H1 (cell line): ENCODE measurements around the gene INPP5A. TPM values are rescaled to one million over a fixed set of nuclear protein-coding genes. Genes with fewer than 3 reads are reported as not detected.

Experiments
- CTCF ChIA-PET: fragments of 300-600 bp; sonication (Branson Sonifier 250); formaldehyde crosslinking; loops from one replicate; lab custom pipeline; 2021; ENCODE audit not compliant: partially characterized antibody; lab: Charles Lee
- POLR2A ChIA-PET: fragments of 300-600 bp; sonication (Branson Sonifier 250); formaldehyde crosslinking; loops from one replicate; lab custom pipeline; 2021; ENCODE audit warnings: inconsistent platforms; ENCODE audit not compliant: partially characterized antibody; lab: Charles Lee
- DNase-seq, 2 experiments: peaks; one replicate each; pipeline versions ENCODE4 v3.0.0 to v3.0.0-alpha.2; 2010 to 2022; ENCODE audit warnings: low spot score in 2 of 2, low read depth in 1 of 2, mixed read lengths in 1 of 2
- FAIRE-seq: peaks from 2 replicates; lab custom pipeline; 2011; peaks lifted over from hg19 to GRCh38; lab: Jason Lieb, UNC
- H2AFZ ChIP-seq: 2 replicates; pipeline ENCODE4 v1.8.1; 2012; ENCODE audit warnings: low read length, inconsistent platforms
- H2AK5ac ChIP-seq: 2 replicates; pipeline ENCODE4 v1.6.1; 2013; ENCODE audit warnings: low read depth, low read length
- H2BK120ac ChIP-seq: replicated peaks from 2 replicates; pipeline ENCODE3; 2013; ENCODE audit warnings: low read depth, low read length, inconsistent platforms
- H2BK12ac ChIP-seq: 2 replicates; pipeline ENCODE4 v1.6.1; 2013; ENCODE audit warnings: low read depth, low read length
- H2BK15ac ChIP-seq: 2 replicates; pipeline ENCODE4 v1.6.1; 2013; ENCODE audit warnings: low read length
- H2BK20ac ChIP-seq: 2 replicates; pipeline ENCODE4 v1.6.1; 2013; ENCODE audit warnings: low read length
- H2BK5ac ChIP-seq: 2 replicates; pipeline ENCODE4 v1.6.1; 2013; ENCODE audit warnings: low read depth, low read length
- H3K14ac ChIP-seq: 2 replicates; pipeline ENCODE4 v1.6.1; 2013; ENCODE audit warnings: inconsistent platforms; ENCODE audit not compliant: insufficient read length
- H3K18ac ChIP-seq: 2 replicates; pipeline ENCODE4 v1.6.1; 2013; ENCODE audit warnings: low read length; ENCODE audit errors: extremely low read depth
- H3K23ac ChIP-seq: 2 replicates; pipeline ENCODE4 v1.6.1; 2013; ENCODE audit warnings: inconsistent platforms; ENCODE audit not compliant: insufficient read length
- H3K23me2 ChIP-seq: 2 replicates; pipeline ENCODE4 v1.6.1; 2013; ENCODE audit warnings: low read depth, low read length
- H3K27ac ChIP-seq: 2 replicates; pipeline ENCODE4 v1.6.1; 2011; ENCODE audit warnings: low read depth, low read length, inconsistent platforms
- H3K27me3 ChIP-seq, 4 experiments: replicated peaks in 1 of 4; 1 replicate in 1 of 4; 2 replicates in 3 of 4; pipeline versions ENCODE4 v1.6.1 to v1.8.1; 2011 to 2013; ENCODE audit warnings: low read length in 3 of 4, mild to moderate bottlenecking in 3 of 4, inconsistent platforms in 2 of 4, mixed read lengths in 2 of 4, moderate library complexity in 1 of 4; ENCODE audit not compliant: control insufficient read depth in 3 of 4, insufficient read depth in 3 of 4; ENCODE audit errors: extremely low read depth in 1 of 4
- H3K36me3 ChIP-seq, 4 experiments: 2 replicates each; pipeline versions ENCODE4 v1.6.1 to v1.8.1; 2011 to 2013; ENCODE audit warnings: mild to moderate bottlenecking in 4 of 4, low read length in 3 of 4, moderate library complexity in 2 of 4, control low read depth in 1 of 4, inconsistent platforms in 1 of 4; ENCODE audit not compliant: insufficient read depth in 4 of 4, control insufficient read depth in 2 of 4
- H3K4ac ChIP-seq: replicated peaks from 2 replicates; pipeline ENCODE3; 2013; ENCODE audit warnings: low read length, low read depth, mixed read lengths, inconsistent platforms; ENCODE audit not compliant: insufficient read length
- H3K4me1 ChIP-seq, 4 experiments: replicated peaks in 1 of 4; 1 replicate in 1 of 4; 2 replicates in 3 of 4; pipeline versions ENCODE4 v1.6.1 to v1.8.1; 2011 to 2013; ENCODE audit warnings: low read length in 3 of 4, inconsistent platforms in 2 of 4, mixed read lengths in 1 of 4; ENCODE audit not compliant: insufficient read depth in 4 of 4, control insufficient read depth in 3 of 4
- H3K4me2 ChIP-seq, 2 experiments: 2 replicates each; pipeline versions ENCODE4 v1.6.1 to v1.8.1; 2011 to 2013; ENCODE audit warnings: low read depth in 2 of 2, low read length in 2 of 2, control low read depth in 1 of 2, inconsistent platforms in 1 of 2, mild to moderate bottlenecking in 1 of 2; ENCODE audit not compliant: insufficient read depth in 1 of 2
- H3K4me3 ChIP-seq, 4 experiments: fragments of 200-600, 300-600 bp in 1 of 4; sonication (generic), shearing (Covaris generic), sonication (Bioruptor Twin) in 1 of 4; 2 replicates each; pipeline versions ENCODE4 v1.5.1 to v1.8.1; 2011 to 2016; ENCODE audit warnings: low read length in 4 of 4, low read depth in 3 of 4, control low read depth in 2 of 4, inconsistent platforms in 2 of 4, mild to moderate bottlenecking in 2 of 4, mixed read lengths in 1 of 4, moderate library complexity in 1 of 4; ENCODE audit not compliant: insufficient read depth in 2 of 4; ENCODE audit errors: extremely low read depth in 1 of 4
- H3K56ac ChIP-seq: replicated peaks from 2 replicates; pipeline ENCODE3; 2013; ENCODE audit warnings: low read depth, mild to moderate bottlenecking, mixed read lengths, low read length, inconsistent platforms; ENCODE audit not compliant: insufficient read length
- H3K79me1 ChIP-seq: 2 replicates; pipeline ENCODE4 v1.6.1; 2013; ENCODE audit warnings: low read depth, low read length, control low read depth
- H3K79me2 ChIP-seq, 2 experiments: 2 replicates each; pipeline versions ENCODE4 v1.6.1 to v1.8.1; 2012 to 2013; ENCODE audit warnings: low read length in 2 of 2, mild to moderate bottlenecking in 2 of 2, inconsistent platforms in 1 of 2; ENCODE audit not compliant: insufficient read depth in 2 of 2, control insufficient read depth in 1 of 2
- H3K9ac ChIP-seq, 4 experiments: replicated peaks in 1 of 4; 1 replicate in 1 of 4; 2 replicates in 3 of 4; pipeline versions ENCODE4 v1.6.1 to v1.8.1; 2011 to 2013; ENCODE audit warnings: low read depth in 3 of 4, low read length in 3 of 4, control low read depth in 2 of 4, mild to moderate bottlenecking in 2 of 4, moderate library complexity in 2 of 4, inconsistent platforms in 1 of 4; ENCODE audit errors: extremely low read depth in 1 of 4
- H3K9me3 ChIP-seq, 2 experiments: 2 replicates each; pipeline versions ENCODE4 v1.6.1 to v1.8.1; 2012 to 2013; ENCODE audit warnings: mild to moderate bottlenecking in 2 of 2, moderate library complexity in 2 of 2, control low read depth in 1 of 2, inconsistent platforms in 1 of 2, low read depth in 1 of 2, low read length in 1 of 2, mixed read lengths in 1 of 2; ENCODE audit not compliant: insufficient read depth in 2 of 2
- H4K20me1 ChIP-seq, 2 experiments: replicated peaks in 1 of 2; 2 replicates each; pipeline versions ENCODE3 to v1.8.1; 2011 to 2013; ENCODE audit warnings: inconsistent platforms in 2 of 2, low read length in 2 of 2, mild to moderate bottlenecking in 1 of 2; ENCODE audit not compliant: insufficient read depth in 2 of 2, control insufficient read depth in 1 of 2
- H4K5ac ChIP-seq: 2 replicates; pipeline ENCODE4 v1.6.1; 2013; ENCODE audit warnings: low read length, low read depth, mixed read lengths, inconsistent platforms; ENCODE audit not compliant: insufficient read length
- H4K8ac ChIP-seq: 2 replicates; pipeline ENCODE4 v1.8.0; 2013; ENCODE audit warnings: mild to moderate bottlenecking, moderate library complexity, low read length, inconsistent platforms; ENCODE audit not compliant: insufficient read depth; ENCODE audit errors: extremely low read depth
- H4K91ac ChIP-seq: replicated peaks from 2 replicates; pipeline ENCODE3; 2013; ENCODE audit warnings: low read length, mixed read lengths, inconsistent platforms; ENCODE audit not compliant: insufficient read length
- CBX5 ChIP-seq: fragments of 300-800, 300-1000 bp; sonication (generic); IDR thresholded peaks from 2 replicates; pipeline ENCODE4 v1.7.1; 2016; ENCODE audit warnings: antibody characterized with exemption, low read length, low read depth
- KDM1A ChIP-seq: fragments of 200-600, 300-600 bp; sonication (generic); IDR thresholded peaks from 2 replicates; pipeline ENCODE4 v1.7.1; 2016; ENCODE audit warnings: mild to moderate bottlenecking, low read length, borderline replicate concordance
- POLR2A ChIP-seq, 2 experiments: IDR thresholded peaks; 1 replicate in 1 of 2; 2 replicates in 1 of 2; pipeline ENCODE4 v1.6.1; 2011; ENCODE audit warnings: low read depth in 2 of 2, low read length in 2 of 2, mild to moderate bottlenecking in 2 of 2; ENCODE audit errors: control extremely low read depth in 1 of 2
- POU5F1 ChIP-seq: IDR thresholded peaks from 2 replicates; pipeline ENCODE4 v1.6.1; 2011; ENCODE audit warnings: low read depth, mild to moderate bottlenecking, low read length, moderate library complexity
- SIX5 ChIP-seq: IDR thresholded peaks from 2 replicates; pipeline ENCODE4 v1.6.1; 2011; ENCODE audit warnings: mild to moderate bottlenecking, low read depth, low read length
- SRF ChIP-seq: IDR thresholded peaks from 2 replicates; pipeline ENCODE4 v1.6.1; 2011; ENCODE audit warnings: mild to moderate bottlenecking, low read depth, low read length, moderate library complexity
- WGBS, 2 experiments: shearing (Covaris generic) in 1 of 2; methylation state at CpG; one replicate each; pipeline versions ENCODE4 v1.1.6 to v1.1.7; 2013 to 2015; ENCODE audit warnings: low lambda C conversion rate in 2 of 2, mixed read lengths in 2 of 2, inconsistent platforms in 1 of 2, low coverage in 1 of 2, missing lambda C conversion rate in 1 of 2; ENCODE audit not compliant: insufficient replicate concordance in 2 of 2, insufficient coverage in 1 of 2, insufficient read length in 1 of 2; ENCODE audit errors: extremely low coverage in 1 of 2, missing lambda C conversion rate in 1 of 2; 5-methylcytosine and 5-hydroxymethylcytosine counted together
- polyA plus RNA-seq, 7 experiments: library from polyadenylated mRNA; depleted of rRNA in 3 of 7; stranded (reverse) in 5 of 7; unstranded in 2 of 7; fragments of >200 nt in 5 of 7; fragments of 200-250 nt in 2 of 7; gene quantifications; 1 replicate in 5 of 7; 2 replicates in 1 of 7; 4 replicates in 1 of 7; pipeline versions ENCODE4 v1.2.1 to v1.2.3, GENCODE V29; 2011 to 2013; ENCODE audit warnings: missing spikeins in 2 of 7, mixed read lengths in 2 of 7
- total RNA-seq: library from RNA; stranded (reverse); fragmentation: NEBNext Ultra II Directional; extraction: Animal tissue kit (Norgen Biotek cat#: 25700); gene quantifications from 2 replicates; pipeline ENCODE4 v1.2.1, GENCODE V29; 2021

The INPP5A gene
- total and polyA plus RNA-seq, 2 of the 8 experiments (the other 6 are each of a cell fraction or from before 2014, with no cell fraction given), result 19.7 to 27.5 TPM

DNA sequence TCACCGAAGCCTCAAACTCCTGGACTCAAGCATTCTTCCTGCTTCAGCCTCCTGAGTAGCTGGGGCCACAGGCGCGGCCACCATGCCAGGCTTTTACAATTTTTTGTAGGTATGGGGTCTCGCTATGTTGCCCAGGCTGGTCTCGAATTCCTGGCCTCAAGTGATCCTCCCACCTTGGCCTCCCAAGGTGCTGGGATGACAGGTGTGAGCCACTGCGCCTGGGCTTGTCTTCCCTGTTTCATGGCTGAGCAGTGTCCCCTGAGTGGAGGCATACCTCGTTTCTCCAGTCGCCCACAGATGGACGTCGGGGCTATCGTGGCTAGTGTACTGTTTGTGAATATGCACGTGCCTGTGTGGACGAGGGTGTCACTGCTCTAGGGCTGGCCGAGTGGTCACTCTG is 11.3 kb downstream of the INPP5A start:
- CTCF ChIA-PET, result interaction anchor here (0.9 to 1.2 kb wide), 2 partner anchors 89 to 355 kb away, joined by 3 read pairs; no protein-coding TSS in a partner anchor
- WGBS, 2 experiments, result 97% methylated on average over 14 of the region's 14 CpGs; no CpG with 5 or more reads in 1 of the 2 experiments
- DNase-seq, result no peak

More for the DNA sequence above, 11.3 kb downstream of the INPP5A start:
- H3K27me3 ChIP-seq, result no peaks in the 10 kb centered on the region; a peak in 1 of 7 replicates
- H2BK15ac ChIP-seq, result no peak overlapping the region
- H2AFZ ChIP-seq, result no peak overlapping the region
- H3K4me3 ChIP-seq, result no peak overlapping the region
- no peak overlapping the region for H3K4ac ChIP-seq
- TF ChIP-seq CBX5 (no peak), POLR2A (IDR thresholded peaks at IDR 0.05; ENCODE audit: control extremely low read depth in 1 of 2, low read depth in 2 of 2, low read length in 2 of 2) (no peak), KDM1A (no peak), SIX5 (no peak), POU5F1 (no peak), SRF (no peak)
- TF ChIP-seq, all 59 proteins: peak for 0
- H4K5ac ChIP-seq, result no peak overlapping the region
- no peak overlapping the region for H4K8ac ChIP-seq
- H3K36me3 ChIP-seq, result no peaks in the 10 kb centered on the region
- no peak overlapping the region; the same call in 1 of the 2 replicates for H2BK5ac ChIP-seq
- no peak overlapping the region for H3K23ac ChIP-seq
- H2BK120ac ChIP-seq, result no peak overlapping the region
- no peak for FAIRE-seq
- H3K56ac ChIP-seq, result no peak overlapping the region
- H3K27ac ChIP-seq, result no peak overlapping the region
- H2BK12ac ChIP-seq, result no peak overlapping the region
- H3K9ac ChIP-seq, result no peak overlapping the region
- POLR2A ChIA-PET, result no interaction called here
- H3K18ac ChIP-seq, result no peak overlapping the region
- H2BK20ac ChIP-seq, result no peak overlapping the region
- H4K20me1 ChIP-seq, result peaks cover 4 to 27% of the 10 kb centered on the region in 2 experiments
- H2AK5ac ChIP-seq, result no peak overlapping the region
- H3K4me2 ChIP-seq, result no peak overlapping the region
- peaks cover 13% of the 10 kb centered on the region for H3K79me1 ChIP-seq
- no peaks in the 10 kb centered on the region for H3K9me3 ChIP-seq
- peaks cover 0 to 2% (median 0%) of the 10 kb centered on the region in 4 experiments; a peak in 1 of 7 replicates for H3K4me1 ChIP-seq
- no peaks in the 10 kb centered on the region for H3K23me2 ChIP-seq
- H3K14ac ChIP-seq, result no peak overlapping the region
- H3K79me2 ChIP-seq, result peaks cover 0 to 35% of the 10 kb centered on the region in 2 experiments; a peak in 2 of 4 replicates
- no peak overlapping the region for H4K91ac ChIP-seq
